ENCODE data around the gene CCDC13.

Gene CCDC13

GRCh38 chr3:42735019-42735418, 38.0 kb downstream of the CCDC13 start:
- no peak for TF ChIP-seq CTCF (IDR thresholded peaks at IDR 0.05; ENCODE audit: insufficient read depth, low read length, missing control alignments)
- CTCF ChIA-PET = interaction anchor here (1.7 kb wide), 1 partner anchor 15 kb away, joined by 4 read pairs; no protein-coding TSS in a partner anchor
- no peak for DNase-seq (ENCODE audit: low read depth, low spot score)
- POLR2A ChIA-PET = interaction anchor here (0.5 kb wide), 1 partner anchor 44 kb away, joined by 4 read pairs; no protein-coding TSS in a partner anchor
- H3K4me3 ChIP-seq (ENCODE audit: low read depth, low read length) = no peak overlapping the region

DNA sequence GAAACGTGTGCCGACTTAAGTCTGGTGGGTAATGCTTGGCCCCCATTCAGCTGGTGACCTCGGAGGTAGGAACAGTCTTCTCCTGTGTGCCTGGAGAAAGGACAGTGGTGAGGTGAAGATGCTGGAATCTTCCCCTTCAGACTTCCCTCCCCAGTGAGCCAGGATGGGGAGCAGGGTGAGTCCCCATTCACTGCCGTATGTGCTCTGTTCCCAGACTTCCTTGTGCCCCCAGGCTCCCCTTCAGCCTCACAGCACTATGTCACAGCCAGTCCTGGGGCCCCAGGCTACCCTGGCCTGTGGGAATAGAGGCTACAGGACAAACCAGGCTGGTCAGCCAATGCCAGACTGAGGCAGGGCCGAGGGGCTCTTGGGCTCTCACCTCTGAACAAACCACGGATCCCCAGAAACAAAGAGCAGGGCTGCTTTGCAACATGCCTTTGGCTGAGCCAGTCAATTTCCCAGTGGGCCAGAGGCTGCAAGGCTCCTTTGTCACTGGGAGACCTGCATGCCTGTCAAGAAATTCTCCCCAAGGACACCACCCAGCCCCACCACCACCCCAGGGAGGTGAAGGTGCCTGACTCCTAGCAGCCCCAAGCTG, 38.7 kb downstream of the CCDC13 start:
- no peak for TF ChIP-seq CTCF (IDR thresholded peaks at IDR 0.05; ENCODE audit: insufficient read depth, low read length, missing control alignments)
- no peak for DNase-seq (ENCODE audit: low read depth, low spot score)
- ChIA-PET POLR2A (no interaction called here), CTCF (interaction anchor here (1.7 kb wide), 1 partner anchor 15 kb away, joined by 4 read pairs; no protein-coding TSS in a partner anchor)
- H3K4me3 ChIP-seq (ENCODE audit: low read depth, low read length) = no peak overlapping the region

- no peak for DNase-seq (ENCODE audit: low read depth, low spot score)
- POLR2A ChIA-PET = no interaction called here
- H3K4me3 ChIP-seq (ENCODE audit: low read depth, low read length) = no peak overlapping the region
- CTCF ChIA-PET = no interaction called here
- TF ChIP-seq CTCF (IDR thresholded peaks at IDR 0.05; ENCODE audit: insufficient read depth, low read length, missing control alignments) = no peak
Observed at GRCh38 chr3:42733501-42734262, 39.4 kb downstream of the CCDC13 start.

GRCh38 chr3:42732829-42733459, 40.1 kb downstream of the CCDC13 start:
- TF ChIP-seq CTCF (IDR thresholded peaks at IDR 0.05; ENCODE audit: insufficient read depth, low read length, missing control alignments) = no peak
- DNase-seq (ENCODE audit: low read depth, low spot score) = no peak
- ChIA-PET CTCF (interaction anchor here (1.0 kb wide), 1 partner anchor 10 kb away, joined by 3 read pairs; no protein-coding TSS in a partner anchor), POLR2A (no interaction called here)
- H3K4me3 ChIP-seq (ENCODE audit: low read depth, low read length) = no peak overlapping the region

DNA sequence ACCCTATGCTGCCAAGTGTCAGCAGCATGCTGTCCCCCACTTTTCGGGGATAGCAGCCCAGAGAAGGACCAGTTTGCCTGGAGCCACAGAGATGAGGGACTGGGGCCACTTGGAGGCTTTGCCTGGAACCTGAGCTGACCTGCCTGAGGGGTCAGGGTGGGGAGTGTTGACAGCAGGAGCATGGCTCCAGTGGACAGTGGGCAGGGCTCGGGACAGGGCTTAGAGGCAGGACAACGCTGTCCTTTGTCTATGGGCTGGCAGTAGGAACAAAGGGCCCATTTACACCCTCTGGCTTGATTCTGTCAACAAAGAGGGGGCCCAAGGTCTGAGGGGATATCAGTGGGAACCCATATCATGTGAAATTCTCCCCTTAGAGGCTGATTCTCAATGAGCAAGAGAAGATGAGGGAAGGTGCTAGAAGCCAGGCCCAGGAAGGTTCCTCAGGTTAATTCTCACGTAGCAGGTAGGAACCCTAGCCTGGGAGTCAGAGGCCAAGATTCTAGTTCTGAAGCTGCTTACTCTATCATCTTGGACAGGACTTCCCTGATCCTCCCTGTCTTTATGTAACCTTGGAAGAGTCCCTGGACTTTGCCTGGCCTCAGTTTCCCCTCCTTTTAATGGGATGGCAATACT, 40.7 kb downstream of the CCDC13 start:
- no peak for DNase-seq (ENCODE audit: low read depth, low spot score)
- ChIA-PET POLR2A (no interaction called here), CTCF (interaction anchor here (1.0 kb wide), 1 partner anchor 9 kb away, joined by 3 read pairs; no protein-coding TSS in a partner anchor)
- H3K4me3 ChIP-seq (ENCODE audit: low read depth, low read length) = no peak overlapping the region
- no peak for TF ChIP-seq CTCF (IDR thresholded peaks at IDR 0.05; ENCODE audit: insufficient read depth, low read length, missing control alignments)

Data from AG04449 (cell line).